Keratinocyte (primary cell): ENCODE measurements around the gene NCOR1. TPM values are rescaled to one million over a fixed set of nuclear protein-coding genes. Genes with fewer than 3 reads are reported as not detected.
A peak's percentile ranks its signal among the peaks of the same experiment; 100 is the strongest.

Source experiments
- DNase-seq: peaks from one replicate; pipeline ENCODE4 v3.0.0-alpha.2; 2011; ENCODE audit warnings: low read depth, missing footprints, low spot score
- FAIRE-seq: peaks from 2 replicates; lab custom pipeline; 2011; peaks lifted over from hg19 to GRCh38; lab: Jason Lieb, UNC
- H2AFZ ChIP-seq: 2 replicates; pipeline ENCODE4 v1.6.0; 2012; ENCODE audit warnings: low read length, control low read depth, inconsistent platforms; ENCODE audit not compliant: control insufficient read depth
- H3K27ac ChIP-seq: 2 replicates; pipeline ENCODE4 v1.5.1; 2011; ENCODE audit warnings: low read length; ENCODE audit not compliant: control insufficient read depth, insufficient read depth
- H3K27me3 ChIP-seq: 3 replicates; pipeline ENCODE4 v1.6.0; 2011; ENCODE audit warnings: low read length; ENCODE audit not compliant: control insufficient read depth, insufficient read depth; ENCODE audit errors: extremely low read depth
- H3K36me3 ChIP-seq, 2 experiments: 2 replicates in 1 of 2; 3 replicates in 1 of 2; pipeline ENCODE4 v1.5.1; 2011; ENCODE audit warnings: low read length in 2 of 2, mild to moderate bottlenecking in 1 of 2; ENCODE audit not compliant: control insufficient read depth in 2 of 2, insufficient read depth in 2 of 2; ENCODE audit errors: extremely low read depth in 1 of 2
- H3K4me1 ChIP-seq: 3 replicates; pipeline ENCODE4 v1.5.1; 2011; ENCODE audit warnings: low read length; ENCODE audit not compliant: control insufficient read depth, insufficient read depth; ENCODE audit errors: extremely low read depth
- H3K4me2 ChIP-seq: 3 replicates; pipeline ENCODE4 v1.6.0; 2011; ENCODE audit warnings: low read depth, low read length; ENCODE audit not compliant: control insufficient read depth, insufficient read depth; ENCODE audit errors: extremely low read depth
- H3K4me3 ChIP-seq, 3 experiments: fragments of 200-600 bp in 1 of 3; sonication (generic) in 1 of 3; 2 replicates in 2 of 3; 3 replicates in 1 of 3; pipeline ENCODE4 v1.5.1; 2011 to 2016; ENCODE audit warnings: low read length in 3 of 3, mild to moderate bottlenecking in 3 of 3, control low read depth in 2 of 3, inconsistent platforms in 1 of 3, low read depth in 1 of 3, mixed read lengths in 1 of 3, mixed run types in 1 of 3, moderate library complexity in 1 of 3; ENCODE audit not compliant: control insufficient read depth in 2 of 3, insufficient read depth in 2 of 3; ENCODE audit errors: extremely low read depth in 1 of 3
- H3K79me2 ChIP-seq: 2 replicates; pipeline ENCODE4 v1.6.0; 2012; ENCODE audit warnings: low read length; ENCODE audit not compliant: control insufficient read depth, insufficient read depth
- H3K9ac ChIP-seq: 3 replicates; pipeline ENCODE4 v1.6.0; 2011; ENCODE audit warnings: low read length; ENCODE audit not compliant: control insufficient read depth, insufficient read depth; ENCODE audit errors: extremely low read depth
- H3K9me1 ChIP-seq: 3 replicates; pipeline ENCODE4 v1.6.0; 2011; ENCODE audit warnings: low read length; ENCODE audit not compliant: control insufficient read depth, insufficient read depth; ENCODE audit errors: extremely low read depth
- H3K9me3 ChIP-seq: 2 replicates; pipeline ENCODE4 v1.5.1; 2012; ENCODE audit warnings: low read depth, low read length; ENCODE audit not compliant: control insufficient read depth
- H4K20me1 ChIP-seq: 3 replicates; pipeline ENCODE4 v1.6.0; 2011; ENCODE audit warnings: low read length; ENCODE audit not compliant: control insufficient read depth, insufficient read depth; ENCODE audit errors: extremely low read depth
- CTCF ChIP-seq, 3 experiments: IDR thresholded peaks in 1 of 3; conservative IDR thresholded peaks in 1 of 3; optimal IDR thresholded peaks in 1 of 3; 2 replicates in 2 of 3; 3 replicates in 1 of 3; pipeline versions ENCODE3 to v1.5.1; 2011; ENCODE audit warnings: low read length in 3 of 3, mild to moderate bottlenecking in 3 of 3, moderate library complexity in 2 of 3, control low read depth in 1 of 3, inconsistent platforms in 1 of 3; ENCODE audit not compliant: insufficient read depth in 2 of 3; ENCODE audit errors: extremely low read depth in 1 of 3
- EZH2 ChIP-seq: IDR thresholded peaks from one replicate; pipeline ENCODE4 v1.6.1; 2012; ENCODE audit warnings: inconsistent platforms, mild to moderate bottlenecking, low read length, moderate library complexity
- dilution Hi-C: fragments of 300-500 bp; cut with MboI; formaldehyde crosslinking; loops from one replicate; pipeline ENCODE4 v1.7.0; 2020; ENCODE audit warnings: low sequenced_read_pairs; ENCODE audit not compliant: extremely low pct_ligation_motif_present
- polyA minus RNA-seq, 3 experiments: library from RNA; depleted of rRNA, polyadenylated mRNA; stranded (reverse); fragments of >200 nt; gene quantifications; 1 replicate in 1 of 3; 2 replicates in 1 of 3; 3 replicates in 1 of 3; pipeline ENCODE4 v1.2.3, GENCODE V29; 2011
- polyA plus RNA-seq, 5 experiments: library from polyadenylated mRNA; depleted of rRNA in 3 of 5; stranded (reverse) in 3 of 5; stranded (forward) in 1 of 5; unstranded in 1 of 5; fragments of >200 nt; gene quantifications; 1 replicate in 1 of 5; 2 replicates in 3 of 5; 3 replicates in 1 of 5; pipeline versions ENCODE4 v1.2.1 to v1.2.3, GENCODE V29; 2011 to 2012; ENCODE audit warnings: missing spikeins in 2 of 5, low read depth in 1 of 5, low replicate concordance in 1 of 5

NCOR1 gene
- 58.2 to 80.9 TPM (median 59.8 TPM) in 3 replicates for polyA plus RNA-seq
- polyA plus RNA-seq (2011; ENCODE audit: low read depth) = 109 TPM
- 46.0 and 53.2 TPM in 2 replicates for polyA plus RNA-seq (2011; cell fraction: cytosol; rRNA removed)
- 87.5 and 91.6 TPM in 2 replicates for polyA plus RNA-seq (2011; cell fraction: nucleus; rRNA removed)
- polyA plus RNA-seq (2012; ENCODE audit: low replicate concordance) = 44.2 and 49.1 TPM in 2 replicates
- polyA minus RNA-seq = 160 to 225 TPM (median 176 TPM) in 3 replicates
- 59.1 TPM for polyA minus RNA-seq (2011; cell fraction: cytosol; rRNA and poly(A)+ RNA removed)
- polyA minus RNA-seq (2011; cell fraction: nucleus; rRNA and poly(A)+ RNA removed) = 93.4 and 211 TPM in 2 replicates

- DNase-seq (peak; percentile 64), FAIRE-seq (no peak)
- no peaks in the 10 kb centered on the region for H3K36me3 ChIP-seq
- peak within 1 kb of the TSS; percentile 92 for H3K9ac ChIP-seq
- no peaks in the 10 kb centered on the region for H3K9me1 ChIP-seq
- H3K9me3 ChIP-seq = no peaks in the 10 kb centered on the region
- no peaks in the 10 kb centered on the region for H3K4me1 ChIP-seq
- H3K4me2 ChIP-seq = peak within 1 kb of the TSS; percentile 74
- no peaks in the 10 kb centered on the region for H3K27me3 ChIP-seq
- peak within 1 kb of the TSS; percentile 79 for H3K27ac ChIP-seq
- dilution Hi-C loops = no loop called here
- H3K4me3 ChIP-seq = peak within 1 kb of the TSS; percentile 86 to 93 (median 89)
- peaks cover 80% of the 10 kb centered on the region for H3K79me2 ChIP-seq
- H2AFZ ChIP-seq = peak within 1 kb of the TSS; percentile 51
- H4K20me1 ChIP-seq = no peaks in the 10 kb centered on the region
- TF ChIP-seq CTCF (optimal IDR thresholded peaks at IDR 0.05 in 1 of 3, IDR thresholded peaks at IDR 0.05 in 1 of 3, conservative IDR thresholded peaks at IDR 0.05 in 1 of 3; ENCODE audit: extremely low read depth in 1 of 3, insufficient read depth in 2 of 3, low read length in 3 of 3) (peak; percentile 11 to 47 (median 46)), EZH2 (no peak)
Observed at GRCh38 chr17:16215273-16215964, at the start of gene NCOR1. Gene NCOR1 (minus strand): TSS chr17:16215534. CDS start chr17:16194569, 20,965 bp downstream.

- Histone ChIP-seq H2AFZ (no peak overlapping the region), H3K9me3 (no peaks in the 10 kb centered on the region), H3K4me3 (no peak overlapping the region), H3K27ac (no peak overlapping the region), H4K20me1 (no peaks in the 10 kb centered on the region), H3K4me2 (no peak overlapping the region), H3K79me2 (no peaks in the 10 kb centered on the region), H3K9me1 (no peaks in the 10 kb centered on the region), H3K27me3 (no peaks in the 10 kb centered on the region), H3K9ac (no peak overlapping the region), H3K36me3 (no peaks in the 10 kb centered on the region), H3K4me1 (no peaks in the 10 kb centered on the region)
- DNase-seq = no peak
- dilution Hi-C loops = no loop called here
- FAIRE-seq = no peak
- TF ChIP-seq EZH2 (no peak), CTCF (optimal IDR thresholded peaks at IDR 0.05 in 1 of 3, IDR thresholded peaks at IDR 0.05 in 1 of 3, conservative IDR thresholded peaks at IDR 0.05 in 1 of 3; ENCODE audit: extremely low read depth in 1 of 3, insufficient read depth in 2 of 3, low read length in 3 of 3) (no peak)
Observed at GRCh38 chr17:16262201-16262600, 46.9 kb upstream of the NCOR1 start.
